ENCODE results near the gene AFAP1L1.

AFAP1L1 gene

DNA sequence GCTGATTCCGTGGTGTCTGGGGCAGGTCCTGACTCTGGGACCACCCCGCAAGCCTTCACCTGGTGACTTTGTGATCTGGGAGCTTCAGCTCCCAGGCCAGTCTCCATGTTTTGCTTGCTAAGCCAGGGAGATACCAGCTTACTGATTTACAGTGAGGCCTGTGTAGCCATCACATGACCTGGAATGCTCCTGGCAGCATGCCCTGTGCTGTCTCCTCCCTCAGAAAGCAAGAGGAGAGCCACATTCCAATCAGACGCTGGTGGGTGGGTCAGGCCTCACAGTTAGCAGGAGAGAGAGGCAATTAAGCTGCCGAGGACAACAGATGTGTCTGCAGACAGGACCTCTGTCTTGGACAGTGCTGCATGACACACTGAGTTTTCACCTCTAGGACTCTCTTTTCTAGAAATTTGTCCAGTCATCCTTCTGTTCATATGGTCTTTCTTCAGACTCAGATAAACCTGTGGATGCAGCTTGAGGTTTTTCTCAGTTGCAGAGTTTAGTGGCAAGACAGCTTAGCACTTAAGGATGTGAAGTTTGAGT is 49.2 kb downstream of the AFAP1L1 start:
- peak; percentile 95 for DNase-seq
- H3K4me1 ChIP-seq: peaks cover 10% of the 10 kb centered on the region
- H3K4me3 ChIP-seq (ENCODE audit: low read depth, low read length): no peak overlapping the region
- no peaks in the 10 kb centered on the region for H3K36me3 ChIP-seq
- TF ChIP-seq, protein P1, sequence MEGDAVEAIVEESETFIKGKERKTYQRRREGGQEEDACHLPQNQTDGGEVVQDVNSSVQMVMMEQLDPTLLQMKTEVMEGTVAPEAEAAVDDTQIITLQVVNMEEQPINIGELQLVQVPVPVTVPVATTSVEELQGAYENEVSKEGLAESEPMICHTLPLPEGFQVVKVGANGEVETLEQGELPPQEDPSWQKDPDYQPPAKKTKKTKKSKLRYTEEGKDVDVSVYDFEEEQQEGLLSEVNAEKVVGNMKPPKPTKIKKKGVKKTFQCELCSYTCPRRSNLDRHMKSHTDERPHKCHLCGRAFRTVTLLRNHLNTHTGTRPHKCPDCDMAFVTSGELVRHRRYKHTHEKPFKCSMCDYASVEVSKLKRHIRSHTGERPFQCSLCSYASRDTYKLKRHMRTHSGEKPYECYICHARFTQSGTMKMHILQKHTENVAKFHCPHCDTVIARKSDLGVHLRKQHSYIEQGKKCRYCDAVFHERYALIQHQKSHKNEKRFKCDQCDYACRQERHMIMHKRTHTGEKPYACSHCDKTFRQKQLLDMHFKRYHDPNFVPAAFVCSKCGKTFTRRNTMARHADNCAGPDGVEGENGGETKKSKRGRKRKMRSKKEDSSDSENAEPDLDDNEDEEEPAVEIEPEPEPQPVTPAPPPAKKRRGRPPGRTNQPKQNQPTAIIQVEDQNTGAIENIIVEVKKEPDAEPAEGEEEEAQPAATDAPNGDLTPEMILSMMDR (IDR thresholded peaks at IDR 0.05; ENCODE audit: low read depth, low read length): no peak
- no peaks in the 10 kb centered on the region for H3K27me3 ChIP-seq
- no peaks in the 10 kb centered on the region for H3K9me3 ChIP-seq

DNA sequence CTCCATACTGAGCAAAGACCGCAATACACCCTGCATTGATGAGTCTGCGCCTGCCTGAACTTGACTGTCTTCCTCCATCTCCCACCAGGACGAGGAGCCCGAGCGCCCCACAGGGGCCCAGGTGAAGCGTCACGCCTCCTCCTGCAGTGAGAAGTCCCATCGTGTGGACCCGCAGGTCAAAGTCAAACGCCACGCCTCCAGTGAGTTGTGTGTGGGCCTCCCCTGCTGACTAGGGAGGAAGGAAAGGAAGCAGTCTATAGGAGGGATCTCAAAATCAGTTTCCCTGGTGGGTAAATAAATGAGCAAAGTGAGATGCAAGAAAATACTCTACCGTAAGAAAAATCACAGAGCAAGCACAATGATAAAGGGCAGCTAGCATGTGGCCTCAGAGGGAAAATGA is 50.9 kb downstream of the AFAP1L1 start:
- TF ChIP-seq, protein P1 (IDR thresholded peaks at IDR 0.05; ENCODE audit: low read depth, low read length): no peak

DNA sequence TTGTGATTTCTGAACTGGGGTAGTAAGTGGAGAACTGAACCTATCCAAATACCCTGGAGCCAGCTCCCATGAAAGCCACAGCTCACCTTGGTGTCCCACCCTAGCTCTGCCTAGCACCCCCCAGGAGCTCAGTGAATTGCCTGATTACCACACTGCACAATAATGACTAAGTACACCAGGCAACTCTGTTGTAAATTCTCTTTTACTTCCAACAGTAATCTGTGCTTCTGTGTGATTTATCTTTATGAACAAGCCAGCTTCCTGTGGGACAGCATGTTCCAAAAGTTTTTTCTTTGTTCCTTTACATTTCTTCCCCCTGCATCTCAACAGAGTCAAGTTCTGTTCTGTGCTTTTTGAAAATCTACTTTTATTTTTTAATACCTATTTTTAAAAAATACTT is 51.6 kb downstream of the AFAP1L1 start:
- Histone ChIP-seq H3K27me3 (no peaks in the 10 kb centered on the region), H3K9me3 (no peaks in the 10 kb centered on the region), H3K4me3 (ENCODE audit: low read depth, low read length) (no peak overlapping the region), H3K4me1 (peaks cover 5% of the 10 kb centered on the region), H3K36me3 (no peaks in the 10 kb centered on the region)
- TF ChIP-seq, protein P1 (IDR thresholded peaks at IDR 0.05; ENCODE audit: low read depth, low read length): no peak
- no peak for DNase-seq

More for the DNA sequence above, 50.9 kb downstream of the AFAP1L1 start:
- no peak overlapping the region for H3K4me3 ChIP-seq (ENCODE audit: low read depth, low read length)
- H3K36me3 ChIP-seq: no peaks in the 10 kb centered on the region
- DNase-seq: no peak
- no peaks in the 10 kb centered on the region for H3K27me3 ChIP-seq
- no peaks in the 10 kb centered on the region for H3K9me3 ChIP-seq
- peaks cover 7% of the 10 kb centered on the region for H3K4me1 ChIP-seq

DNA sequence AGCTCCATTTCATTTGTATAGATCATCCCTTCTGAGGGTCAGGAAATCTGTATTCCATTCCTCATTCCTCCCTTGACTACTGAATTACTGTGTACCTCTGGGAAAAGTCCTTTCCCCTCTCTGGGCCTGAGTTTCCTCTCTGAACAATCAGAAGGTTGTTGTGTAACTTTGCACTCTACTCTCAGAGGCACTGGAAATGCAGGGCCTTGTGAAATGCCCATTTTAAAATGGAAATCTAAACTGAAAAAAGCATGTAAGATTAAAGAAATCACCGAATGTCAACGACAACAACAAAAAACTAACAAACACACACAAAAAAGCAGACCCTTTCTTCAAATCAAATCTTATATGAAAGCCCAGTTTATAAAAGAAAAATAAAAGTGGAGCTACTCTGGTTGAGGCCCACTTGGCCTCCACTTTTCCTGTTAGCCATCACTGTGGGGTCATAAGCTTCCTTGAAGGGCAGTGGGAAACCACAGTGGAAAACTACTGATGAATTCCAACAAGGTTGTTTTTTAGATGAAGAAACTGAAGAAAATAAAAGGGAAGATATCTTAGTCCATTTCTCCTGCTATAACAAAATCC is 52.1 kb downstream of the AFAP1L1 start:
- Histone ChIP-seq H3K9me3 (no peaks in the 10 kb centered on the region), H3K36me3 (no peaks in the 10 kb centered on the region), H3K4me1 (peaks cover 5% of the 10 kb centered on the region), H3K4me3 (ENCODE audit: low read depth, low read length) (no peak overlapping the region), H3K27me3 (no peaks in the 10 kb centered on the region)
- TF ChIP-seq, protein P1 (IDR thresholded peaks at IDR 0.05; ENCODE audit: low read depth, low read length): no peak
- no peak for DNase-seq

DNA sequence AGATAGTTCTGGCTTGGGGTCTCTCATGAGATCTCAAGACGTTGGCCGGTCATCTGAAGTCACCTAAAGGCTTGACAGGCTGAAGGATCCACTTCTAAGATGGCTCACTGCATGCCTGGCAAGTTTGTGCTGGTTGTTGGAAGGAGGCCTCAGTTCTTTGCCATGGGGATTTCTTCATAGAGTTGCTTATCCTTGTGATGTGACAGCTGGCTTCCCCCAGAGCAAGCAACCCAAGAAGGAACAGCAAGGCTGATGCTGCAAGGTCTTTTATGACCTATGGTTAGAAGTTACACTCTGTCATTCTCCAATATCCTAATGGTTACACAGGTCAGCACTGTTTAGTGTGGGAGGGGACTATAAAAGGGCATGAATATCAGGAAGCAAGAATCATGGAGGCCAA is 53.0 kb downstream of the AFAP1L1 start:
- DNase-seq: no peak
- Histone ChIP-seq H3K9me3 (no peaks in the 10 kb centered on the region), H3K4me3 (ENCODE audit: low read depth, low read length) (no peak overlapping the region), H3K4me1 (peaks cover 5% of the 10 kb centered on the region), H3K27me3 (no peaks in the 10 kb centered on the region), H3K36me3 (no peaks in the 10 kb centered on the region)
- TF ChIP-seq, protein P1 (IDR thresholded peaks at IDR 0.05; ENCODE audit: low read depth, low read length): no peak

DNA sequence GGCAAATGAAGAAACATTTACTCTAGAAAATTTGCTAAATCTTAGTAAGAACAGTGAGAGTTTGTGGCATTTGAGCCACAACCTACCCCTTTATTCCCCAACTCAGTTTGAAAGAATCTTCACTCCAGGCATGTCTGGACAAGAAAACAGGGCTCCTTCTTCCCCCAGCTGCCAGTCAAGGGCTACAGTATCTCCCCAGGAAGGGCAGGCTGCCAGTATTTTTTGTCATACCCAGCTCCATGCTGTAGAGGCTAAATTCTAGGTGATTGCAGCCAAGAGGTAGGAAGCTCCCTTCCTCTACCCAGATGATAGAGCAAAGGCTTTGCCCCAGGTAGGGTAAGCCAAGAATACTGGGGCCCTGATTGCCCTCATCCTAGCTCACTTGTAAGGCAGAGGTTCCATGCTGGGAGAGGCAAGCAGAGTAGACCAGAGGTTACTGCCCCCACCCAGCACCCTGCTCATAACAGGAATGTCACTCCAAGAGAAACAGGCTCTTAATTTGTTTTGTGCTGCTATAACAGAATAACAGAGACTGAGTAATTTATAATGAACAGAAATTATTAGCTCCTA is 53.6 kb downstream of the AFAP1L1 start:
- Histone ChIP-seq H3K4me3 (ENCODE audit: low read depth, low read length) (no peak overlapping the region), H3K4me1 (peaks cover 4% of the 10 kb centered on the region), H3K9me3 (no peaks in the 10 kb centered on the region), H3K27me3 (no peaks in the 10 kb centered on the region), H3K36me3 (no peaks in the 10 kb centered on the region)
- TF ChIP-seq, protein P1 (IDR thresholded peaks at IDR 0.05; ENCODE audit: low read depth, low read length): no peak
- DNase-seq: no peak
